Upper lobe of left lung (tissue), 6 donors: ENCODE results near the gene MYADML2. TPM values are rescaled to one million over a fixed set of nuclear protein-coding genes. Genes with fewer than 3 reads are reported as not detected.

ENCODE experiments used
- ATAC-seq, 2 donors: fragments of 200-7000 bp; cut with Tn5 transposase; one replicate each; pipeline ENCODE4 v1.9.1; 2022; ENCODE audit warnings: mild to moderate bottlenecking in 2 of 2, moderate library complexity in 2 of 2; ENCODE audit not compliant: low FRiP score in 2 of 2
- DNase-seq, 2 donors: peaks; one replicate each; pipeline ENCODE4 v3.0.0-alpha.2; 2019 to 2020
- H3K27ac ChIP-seq, 4 donors: fragments of 200-600 bp; sonication (generic); one replicate each; pipeline ENCODE4 v1.5.1; 2016 to 2019
- H3K27me3 ChIP-seq, 4 donors: fragments of 200-600 bp; sonication (generic); one replicate each; pipeline ENCODE4 v1.5.1; 2017 to 2019
- H3K36me3 ChIP-seq, 4 donors: fragments of 200-600 bp; sonication (generic); one replicate each; pipeline ENCODE4 v1.5.1; 2016 to 2019
- H3K4me1 ChIP-seq, 4 donors: fragments of 200-600 bp; sonication (generic); one replicate each; pipeline ENCODE4 v1.5.1; 2018 to 2019
- H3K4me3 ChIP-seq, 4 donors: fragments of 200-600 bp; sonication (generic); one replicate each; pipeline ENCODE4 v1.5.1; 2017 to 2019; ENCODE audit warnings: mild to moderate bottlenecking in 2 of 4, moderate library complexity in 1 of 4
- H3K9me3 ChIP-seq, 4 donors: fragments of 200-600 bp; sonication (generic); one replicate each; pipeline ENCODE4 v1.5.1; 2018 to 2019
- EP300 ChIP-seq, 4 donors: sonication (generic); formaldehyde crosslinking; IDR thresholded peaks; one replicate each; pipeline ENCODE4 v1.5.1; 2017; ENCODE audit warnings: antibody characterized with exemption in 4 of 4, control low read depth in 2 of 4
- POLR2A ChIP-seq, 4 donors: fragments of 450-650 bp; IDR thresholded peaks; one replicate each; pipeline ENCODE4 v1.5.1; 2016 to 2017; ENCODE audit warnings: antibody characterized with exemption in 4 of 4, mild to moderate bottlenecking in 2 of 4
- POLR2AphosphoS5 ChIP-seq, 2 donors: sonication (generic); formaldehyde crosslinking; IDR thresholded peaks; one replicate each; pipeline ENCODE4 v1.5.1; 2017; ENCODE audit warnings: antibody characterized with exemption in 2 of 2
- WGBS, 2 donors: methylation state at CpG; one replicate each; pipeline ENCODE4 v1.1.5; 2017 to 2018; 5-methylcytosine and 5-hydroxymethylcytosine counted together
- total RNA-seq, 6 donors: library from RNA; depleted of rRNA in 4 of 6; stranded (reverse); fragments of >200 nt in 4 of 6; gene quantifications; one replicate each; pipeline versions ENCODE4 v1.1.0 to v1.2.1, GENCODE V29; 2016 to 2021
- TF ChIP-seq, protein P1 (sequence below), 6 experiments: fragments of 450-650 bp in 4 of 6; fragments of 200-600 bp in 2 of 6; sonication (generic) in 2 of 6; IDR thresholded peaks; one replicate each; pipeline ENCODE4 v1.5.1; 2016 to 2019; ENCODE audit warnings: antibody characterized with exemption in 6 of 6
- donor health status: DM: no; HTN: no; CAD: no; lungs with moderate emphysema.
- donor health status: DM: no; HTN: yes; CAD: no; lungs with severe emphysema.

The MYADML2 gene
- total RNA-seq, 6 donors from 2014 or later: not detected

DNA sequence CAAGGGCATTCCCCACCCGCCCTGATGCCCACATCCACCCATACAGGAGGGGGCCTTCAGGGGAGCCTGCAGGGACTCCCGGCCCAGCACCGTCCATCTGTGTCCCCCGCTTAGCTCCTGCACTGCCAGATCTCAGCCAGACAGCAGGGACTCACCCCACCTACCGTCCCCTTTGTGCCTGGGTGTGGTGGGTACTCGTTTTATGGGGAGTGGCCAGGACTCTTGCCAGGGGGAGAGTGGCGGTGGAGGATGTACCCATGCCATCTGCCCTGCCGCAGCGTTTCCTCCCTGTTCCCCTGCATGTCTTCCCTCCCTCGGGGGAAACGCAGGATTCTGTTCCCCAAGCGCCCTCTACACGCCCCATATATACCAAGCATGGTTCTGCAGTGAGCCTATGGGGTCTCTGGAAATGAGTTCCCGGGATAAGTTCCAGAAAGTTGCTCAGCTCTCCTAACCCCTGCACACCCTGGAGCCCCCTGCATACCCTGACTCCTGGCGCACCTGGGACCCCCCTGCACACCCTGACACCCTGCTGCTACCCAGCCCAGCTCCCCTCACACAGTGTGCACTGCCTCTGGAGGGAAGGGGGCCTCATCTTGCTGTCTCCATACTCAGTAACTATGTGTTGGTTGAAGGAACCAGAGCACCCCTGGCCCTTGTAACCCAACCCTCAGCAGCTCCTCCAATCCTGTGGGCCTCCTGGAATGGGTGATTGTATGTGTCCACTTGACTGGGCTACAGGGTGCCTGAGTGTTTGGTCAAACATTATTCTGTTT lies 15.3 kb downstream of the MYADML2 start:
- Histone ChIP-seq H3K4me1 (peaks cover 3 to 33% (median 26%) of the 10 kb centered on the region in 4 donors), H3K27ac (no peak overlapping the region), H3K27me3 (peaks cover 0 to 10% (median 1%) of the 10 kb centered on the region in 4 donors), H3K4me3 (no peak overlapping the region), H3K36me3 (no peaks in the 10 kb centered on the region), H3K9me3 (no peaks in the 10 kb centered on the region)
- ATAC-seq (no peak), DNase-seq (peak in 1 of 2 donors; percentile 34)
- TF ChIP-seq, protein P1, sequence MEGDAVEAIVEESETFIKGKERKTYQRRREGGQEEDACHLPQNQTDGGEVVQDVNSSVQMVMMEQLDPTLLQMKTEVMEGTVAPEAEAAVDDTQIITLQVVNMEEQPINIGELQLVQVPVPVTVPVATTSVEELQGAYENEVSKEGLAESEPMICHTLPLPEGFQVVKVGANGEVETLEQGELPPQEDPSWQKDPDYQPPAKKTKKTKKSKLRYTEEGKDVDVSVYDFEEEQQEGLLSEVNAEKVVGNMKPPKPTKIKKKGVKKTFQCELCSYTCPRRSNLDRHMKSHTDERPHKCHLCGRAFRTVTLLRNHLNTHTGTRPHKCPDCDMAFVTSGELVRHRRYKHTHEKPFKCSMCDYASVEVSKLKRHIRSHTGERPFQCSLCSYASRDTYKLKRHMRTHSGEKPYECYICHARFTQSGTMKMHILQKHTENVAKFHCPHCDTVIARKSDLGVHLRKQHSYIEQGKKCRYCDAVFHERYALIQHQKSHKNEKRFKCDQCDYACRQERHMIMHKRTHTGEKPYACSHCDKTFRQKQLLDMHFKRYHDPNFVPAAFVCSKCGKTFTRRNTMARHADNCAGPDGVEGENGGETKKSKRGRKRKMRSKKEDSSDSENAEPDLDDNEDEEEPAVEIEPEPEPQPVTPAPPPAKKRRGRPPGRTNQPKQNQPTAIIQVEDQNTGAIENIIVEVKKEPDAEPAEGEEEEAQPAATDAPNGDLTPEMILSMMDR (IDR thresholded peaks at IDR 0.05): no peak
- no peak for TF ChIP-seq EP300 (IDR thresholded peaks at IDR 0.05)
- no peak for TF ChIP-seq POLR2AphosphoS5 (IDR thresholded peaks at IDR 0.05)
- no peak for TF ChIP-seq POLR2A (IDR thresholded peaks at IDR 0.05)
- 39 to 41% methylated on average over 14 of the region's 15 CpGs for WGBS, 2 donors

DNA sequence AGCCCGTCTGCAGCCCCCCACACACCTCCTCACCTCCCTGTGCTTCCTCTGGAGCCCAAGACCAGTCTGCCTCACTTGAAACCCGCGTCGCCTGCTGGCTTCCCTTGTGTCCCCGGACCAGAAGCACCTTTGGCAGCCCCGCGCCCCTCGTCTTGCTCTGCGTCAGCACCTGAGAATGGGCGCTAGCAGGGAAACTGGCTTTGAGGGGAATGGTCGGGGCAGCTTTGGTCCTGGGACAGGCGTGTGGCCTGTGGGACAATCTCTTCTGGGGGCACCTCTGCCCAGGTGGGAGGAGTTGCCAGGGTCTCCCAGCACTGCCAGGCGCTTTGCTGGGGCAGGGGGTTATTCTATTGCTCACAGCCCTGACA lies 15.9 kb downstream of the MYADML2 start:
- ATAC-seq (no peak), DNase-seq (peak in 1 of 2 donors; percentile 65)
- no peaks in the 10 kb centered on the region for H3K36me3 ChIP-seq
- H3K4me1 ChIP-seq: peaks cover 1 to 33% (median 24%) of the 10 kb centered on the region in 4 donors
- peaks cover 0 to 10% (median 1%) of the 10 kb centered on the region in 4 donors for H3K27me3 ChIP-seq
- 69 to 72% methylated on average over 13 of the region's 13 CpGs for WGBS, 2 donors
- H3K27ac ChIP-seq: no peak overlapping the region
- no peak overlapping the region for H3K4me3 ChIP-seq
- TF ChIP-seq, protein P1 (IDR thresholded peaks at IDR 0.05): no peak
- no peak for TF ChIP-seq EP300 (IDR thresholded peaks at IDR 0.05)
- TF ChIP-seq POLR2A (IDR thresholded peaks at IDR 0.05): no peak
- TF ChIP-seq POLR2AphosphoS5 (IDR thresholded peaks at IDR 0.05): no peak
- no peaks in the 10 kb centered on the region for H3K9me3 ChIP-seq

DNA sequence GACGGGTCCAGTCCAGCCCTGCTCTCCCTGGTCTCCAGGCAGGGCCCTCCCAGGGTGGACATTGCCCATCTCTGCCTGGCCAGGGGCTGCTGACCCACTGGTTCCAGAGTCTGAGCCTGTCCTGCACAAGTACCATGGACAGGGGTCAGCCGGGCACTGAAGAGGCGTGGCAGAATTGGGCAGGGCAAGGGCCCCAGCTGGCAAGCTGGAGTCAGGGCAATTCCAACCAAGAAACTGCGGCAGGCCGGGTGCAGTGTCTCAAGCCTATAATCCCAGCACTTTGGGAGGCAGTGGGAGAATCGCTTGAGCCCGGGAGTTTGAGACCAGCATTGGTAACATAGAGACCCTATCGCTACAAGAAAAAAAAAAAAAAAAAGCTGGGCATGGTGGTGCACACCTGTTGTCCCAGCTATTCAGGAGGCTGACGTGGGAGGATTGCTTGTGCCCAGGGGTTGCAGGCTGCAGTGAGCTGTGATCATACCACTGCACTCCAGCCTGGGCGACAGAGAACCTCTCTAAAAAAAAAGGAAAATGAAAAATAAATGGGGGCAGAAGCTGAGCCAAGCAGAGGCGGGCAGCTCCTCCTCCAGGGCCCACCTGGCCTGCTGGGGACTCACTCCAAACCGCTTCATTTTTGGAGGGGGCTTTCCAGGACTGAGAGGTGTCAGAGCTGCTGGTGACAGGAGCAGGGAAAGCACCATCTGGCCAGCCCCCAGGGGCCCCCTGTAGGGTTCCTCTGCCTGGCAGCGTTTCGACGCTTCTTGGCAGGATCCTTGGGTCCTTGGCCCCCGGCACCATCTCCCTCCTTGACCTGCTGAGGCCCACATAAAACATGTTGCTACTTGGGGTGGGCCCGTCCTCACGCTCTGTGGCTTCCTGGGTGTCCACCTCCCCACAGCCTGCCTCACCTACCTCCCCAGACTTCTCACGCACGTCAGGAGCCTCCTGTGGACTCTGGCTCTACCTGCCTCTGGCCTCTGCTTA lies 16.6 kb downstream of the MYADML2 start:
- Histone ChIP-seq H3K27ac (no peak overlapping the region), H3K4me1 (peaks cover 9 to 36% (median 31%) of the 10 kb centered on the region in 4 donors), H3K27me3 (peaks cover 0 to 10% (median 1%) of the 10 kb centered on the region in 4 donors), H3K9me3 (no peaks in the 10 kb centered on the region), H3K4me3 (no peak overlapping the region), H3K36me3 (no peaks in the 10 kb centered on the region)
- 73 to 75% methylated on average over 15 to 20 of the region's 20 CpGs for WGBS, 2 donors
- TF ChIP-seq POLR2A (IDR thresholded peaks at IDR 0.05) (no peak), POLR2AphosphoS5 (IDR thresholded peaks at IDR 0.05) (no peak), EP300 (IDR thresholded peaks at IDR 0.05) (no peak)
- TF ChIP-seq, protein P1 (IDR thresholded peaks at IDR 0.05): no peak
- peak in 1 of 2 donors; percentile 33 for DNase-seq
- no peak for ATAC-seq

DNA sequence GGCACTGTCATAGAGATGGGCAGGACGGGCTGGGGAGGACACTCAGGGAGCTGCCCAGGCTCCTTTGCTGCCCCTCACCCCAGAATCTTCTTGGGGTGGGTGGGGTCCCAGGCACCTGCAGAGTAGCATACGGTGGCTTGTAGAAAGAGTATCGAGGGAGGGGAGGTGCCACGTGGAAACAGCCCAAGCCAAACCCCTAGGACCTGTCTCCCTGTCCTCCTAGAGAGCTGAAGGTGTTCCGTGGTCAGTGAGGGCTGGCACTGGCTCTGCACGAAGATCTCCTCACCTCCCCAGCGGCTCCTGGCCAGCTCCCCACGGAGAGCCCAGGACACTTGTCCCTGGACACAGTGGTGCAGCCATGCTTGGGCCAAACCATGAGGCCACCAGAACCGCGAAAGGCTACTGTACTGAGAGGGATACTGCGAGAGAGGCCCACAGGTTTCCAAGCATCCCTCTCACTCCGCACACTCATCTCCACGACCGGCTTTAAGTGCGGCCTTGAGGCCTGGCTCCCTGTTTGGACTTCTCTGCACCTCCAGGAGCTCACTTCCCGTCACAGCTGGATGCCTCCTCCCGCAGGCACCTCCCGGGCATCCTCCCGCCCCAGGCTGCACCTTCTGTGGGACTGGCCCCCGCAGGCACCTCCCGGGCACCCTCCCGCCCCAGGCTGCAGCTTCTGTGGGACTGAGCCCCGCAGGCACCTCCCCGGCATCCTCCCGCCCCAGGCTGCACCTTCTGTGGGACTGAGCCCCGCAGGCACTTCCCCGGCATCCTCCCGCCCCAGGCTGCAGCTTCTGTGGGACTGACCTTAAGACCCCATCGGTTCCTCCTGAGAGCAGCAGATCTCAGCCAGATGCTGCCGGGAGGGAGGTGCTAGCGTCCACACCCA lies 17.5 kb downstream of the MYADML2 start:
- Histone ChIP-seq H3K27ac (no peak overlapping the region), H3K36me3 (no peaks in the 10 kb centered on the region), H3K27me3 (peaks cover 0 to 10% (median 1%) of the 10 kb centered on the region in 4 donors), H3K9me3 (no peaks in the 10 kb centered on the region), H3K4me3 (peak overlapping the region in 1 of 4 donors; percentile 100), H3K4me1 (peaks cover 18 to 46% (median 41%) of the 10 kb centered on the region in 4 donors)
- 93 to 97% methylated on average over 12 to 30 of the region's 31 CpGs for WGBS, 2 donors
- ATAC-seq (no peak), DNase-seq (peak in 1 of 2 donors; percentile 79)
- no peak for TF ChIP-seq POLR2AphosphoS5 (IDR thresholded peaks at IDR 0.05)
- TF ChIP-seq, protein P1 (IDR thresholded peaks at IDR 0.05): no peak
- no peak for TF ChIP-seq POLR2A (IDR thresholded peaks at IDR 0.05)
- TF ChIP-seq EP300 (IDR thresholded peaks at IDR 0.05): no peak
